BJ (cell line): ENCODE measurements around the gene MYO5C. TPM values are rescaled to one million over a fixed set of nuclear protein-coding genes. Genes with fewer than 3 reads are reported as not detected.

Source experiments
- CTCF ChIA-PET: fragments of 350-600 bp; formaldehyde crosslinking; extraction: SDS; loops from one replicate; lab custom pipeline; 2021; ENCODE audit warnings: antibody characterized with exemption, inconsistent platforms; lab: Yijun Ruan, JAX
- POLR2A ChIA-PET: fragments of 300-600 bp; sonication (Branson Sonifier 250); formaldehyde crosslinking; extraction: SDS; loops from one replicate; lab custom pipeline; 2021; ENCODE audit warnings: antibody characterized with exemption; lab: Charles Lee
- DNase-seq: peaks from one replicate; pipeline ENCODE4 v3.0.0-alpha.2; 2011; ENCODE audit warnings: low read depth
- H3K27me3 ChIP-seq: 2 replicates; pipeline ENCODE4 v1.6.0; 2011; ENCODE audit warnings: low read length; ENCODE audit not compliant: control insufficient read depth, insufficient read depth
- H3K36me3 ChIP-seq: 2 replicates; pipeline ENCODE4 v1.5.1; 2011; ENCODE audit warnings: low read length; ENCODE audit not compliant: control insufficient read depth, insufficient read depth
- H3K4me3 ChIP-seq: 2 replicates; pipeline ENCODE4 v1.5.1; 2011; ENCODE audit warnings: low read depth, mild to moderate bottlenecking, control low read depth, low read length
- polyA plus RNA-seq: library from polyadenylated mRNA; depleted of rRNA; stranded (reverse); fragments of >200 nt; gene quantifications from 2 replicates; pipeline ENCODE4 v1.2.3, GENCODE V29; 2011
- TF ChIP-seq, protein P1 (sequence below): IDR thresholded peaks from 2 replicates; pipeline ENCODE4 v1.5.1; 2011; ENCODE audit warnings: low read depth, mild to moderate bottlenecking, control low read depth, inconsistent platforms, low read length, moderate library complexity; ENCODE audit not compliant: insufficient read depth

The MYO5C gene
- polyA plus RNA-seq, 1 experiment: 0.13 TPM

- H3K4me3 ChIP-seq: no peak overlapping the region
- CTCF ChIA-PET: interaction anchor here (1.1 to 1.3 kb wide), 2 partner anchors 14 to 26 kb away, joined by 3 to 5 read pairs; no protein-coding TSS in a partner anchor
- TF ChIP-seq, protein P1, sequence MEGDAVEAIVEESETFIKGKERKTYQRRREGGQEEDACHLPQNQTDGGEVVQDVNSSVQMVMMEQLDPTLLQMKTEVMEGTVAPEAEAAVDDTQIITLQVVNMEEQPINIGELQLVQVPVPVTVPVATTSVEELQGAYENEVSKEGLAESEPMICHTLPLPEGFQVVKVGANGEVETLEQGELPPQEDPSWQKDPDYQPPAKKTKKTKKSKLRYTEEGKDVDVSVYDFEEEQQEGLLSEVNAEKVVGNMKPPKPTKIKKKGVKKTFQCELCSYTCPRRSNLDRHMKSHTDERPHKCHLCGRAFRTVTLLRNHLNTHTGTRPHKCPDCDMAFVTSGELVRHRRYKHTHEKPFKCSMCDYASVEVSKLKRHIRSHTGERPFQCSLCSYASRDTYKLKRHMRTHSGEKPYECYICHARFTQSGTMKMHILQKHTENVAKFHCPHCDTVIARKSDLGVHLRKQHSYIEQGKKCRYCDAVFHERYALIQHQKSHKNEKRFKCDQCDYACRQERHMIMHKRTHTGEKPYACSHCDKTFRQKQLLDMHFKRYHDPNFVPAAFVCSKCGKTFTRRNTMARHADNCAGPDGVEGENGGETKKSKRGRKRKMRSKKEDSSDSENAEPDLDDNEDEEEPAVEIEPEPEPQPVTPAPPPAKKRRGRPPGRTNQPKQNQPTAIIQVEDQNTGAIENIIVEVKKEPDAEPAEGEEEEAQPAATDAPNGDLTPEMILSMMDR: no peak
- H3K27me3 ChIP-seq: no peaks in the 10 kb centered on the region
- peaks cover 4% of the 10 kb centered on the region for H3K36me3 ChIP-seq
- DNase-seq: no peak
- POLR2A ChIA-PET: no interaction called here
Observed at GRCh38 chr15:52158084-52158765, 137.4 kb downstream of the MYO5C start.

DNA sequence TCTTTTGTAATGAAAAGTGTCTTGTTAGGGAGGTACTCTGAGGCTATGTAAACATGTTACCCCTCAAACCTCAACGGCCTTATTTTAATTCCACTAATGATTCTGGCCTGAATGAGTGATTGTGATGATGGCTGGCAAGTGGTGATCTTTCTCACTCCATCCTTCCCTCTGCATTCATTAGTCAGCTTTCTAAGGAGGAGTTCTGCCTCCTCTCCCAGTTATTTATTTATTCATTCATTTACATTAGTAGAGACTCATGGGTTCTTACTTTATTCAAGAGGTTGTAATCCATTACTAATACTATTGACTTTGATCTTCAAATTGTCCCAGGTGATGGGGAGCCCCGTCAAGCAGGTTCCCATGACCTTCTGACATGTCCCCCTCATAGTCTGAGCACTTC, 139.7 kb downstream of the MYO5C start:
- CTCF ChIA-PET: no interaction called here
- DNase-seq: no peak
- Histone ChIP-seq H3K36me3 (peaks cover 11% of the 10 kb centered on the region), H3K27me3 (no peaks in the 10 kb centered on the region), H3K4me3 (no peak overlapping the region)
- POLR2A ChIA-PET: no interaction called here
- TF ChIP-seq, protein P1: no peak

- Histone ChIP-seq H3K4me3 (no peak overlapping the region), H3K27me3 (no peaks in the 10 kb centered on the region), H3K36me3 (peaks cover 12% of the 10 kb centered on the region)
- CTCF ChIA-PET: interaction anchor here (0.6 to 0.9 kb wide), 2 partner anchors 13 to 72 kb away, joined by 3 read pairs; no protein-coding TSS in a partner anchor
- DNase-seq: no peak
- TF ChIP-seq, protein P1: no peak
- POLR2A ChIA-PET: no interaction called here
Observed at GRCh38 chr15:52154896-52155865, 140.4 kb downstream of the MYO5C start.

DNA sequence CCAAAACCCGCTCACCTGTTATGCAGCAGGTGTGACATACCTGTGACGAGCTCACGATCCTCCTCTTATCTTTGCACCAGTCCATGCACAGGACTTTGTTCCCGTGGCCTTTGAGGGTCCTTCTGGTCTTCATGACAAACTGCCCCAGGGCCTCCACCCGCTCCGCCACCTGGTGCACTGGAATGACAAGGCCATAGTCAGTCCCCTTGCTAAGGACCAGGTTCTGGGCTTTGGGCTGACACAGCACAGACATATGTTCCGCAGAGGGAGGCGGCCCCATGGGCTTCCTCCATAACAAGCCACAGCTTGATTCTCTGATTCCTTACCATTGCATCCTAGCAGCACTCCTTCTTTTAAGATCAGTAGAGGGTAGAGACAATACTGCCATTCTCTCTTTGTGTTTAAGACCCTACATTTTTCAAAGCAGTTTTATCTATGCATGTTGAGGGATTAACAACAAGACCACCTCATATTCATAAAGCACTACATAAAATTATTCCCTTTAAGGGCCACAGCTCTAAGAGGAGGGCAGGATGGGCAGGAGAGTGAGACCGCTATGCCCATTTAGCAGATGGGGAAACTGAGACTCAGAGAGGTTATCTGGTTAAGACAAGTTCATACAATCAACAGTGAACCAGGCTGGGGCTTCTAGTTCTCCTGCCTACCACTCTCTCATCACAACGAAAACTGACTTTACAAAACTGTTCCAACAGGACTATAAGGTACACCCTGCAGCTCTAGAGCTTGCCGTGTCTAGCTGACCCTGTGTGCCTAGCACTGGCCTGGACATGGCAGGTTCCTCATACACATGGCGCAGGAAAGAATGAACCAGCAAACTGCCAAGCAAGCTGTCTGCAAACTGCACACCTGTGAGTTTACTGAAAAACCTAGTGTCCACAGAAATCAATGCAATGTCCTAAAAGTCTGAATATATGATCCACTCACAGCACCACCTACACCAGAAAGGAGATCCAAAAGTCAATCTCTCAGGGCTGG, 141.4 kb downstream of the MYO5C start:
- CTCF ChIA-PET: interaction anchor here (0.6 to 1.1 kb wide), 7 partner anchors 8 to 197 kb away, joined by 3 read pairs; no protein-coding TSS in a partner anchor
- TF ChIP-seq, protein P1: no peak
- Histone ChIP-seq H3K36me3 (peaks cover 13% of the 10 kb centered on the region), H3K4me3 (no peak overlapping the region), H3K27me3 (no peaks in the 10 kb centered on the region)
- no peak for DNase-seq
- POLR2A ChIA-PET: no interaction called here
